Smooth muscle cell (in vitro differentiated cells): ENCODE data around the gene ATP2B3. TPM values are rescaled to one million over a fixed set of nuclear protein-coding genes. Genes with fewer than 3 reads are reported as not detected.

Source experiments
- DNase-seq: peaks from one replicate; lab custom pipeline; 2025; ENCODE audit not compliant: unreplicated experiment; lab: John Stamatoyannopoulos, UW
- H2AFZ ChIP-seq: fragments of 200-600 bp; sonication (generic); 2 replicates; pipeline ENCODE4 v1.6.0; 2016; ENCODE audit warnings: antibody characterized with exemption, low read depth, mild to moderate bottlenecking
- H3F3A ChIP-seq: fragments of 200-600 bp; sonication (generic); 2 replicates; pipeline ENCODE4 v1.6.0; 2017; ENCODE audit warnings: antibody characterized with exemption, low read depth
- H3K27ac ChIP-seq: fragments of 200-600 bp; sonication (generic); 2 replicates; pipeline ENCODE4 v1.5.1; 2016; ENCODE audit warnings: low read depth, mild to moderate bottlenecking
- H3K27me3 ChIP-seq: fragments of 200-600 bp; sonication (generic); 2 replicates; pipeline ENCODE4 v1.6.1; 2016; ENCODE audit warnings: low read depth, mild to moderate bottlenecking
- H3K36me3 ChIP-seq: fragments of 200-600 bp; sonication (generic); 2 replicates; pipeline ENCODE4 v1.5.1; 2016; ENCODE audit warnings: low read depth
- H3K4me1 ChIP-seq: fragments of 200-600 bp; sonication (generic); 2 replicates; pipeline ENCODE4 v1.5.1; 2016; ENCODE audit warnings: low read depth
- H3K4me2 ChIP-seq: fragments of 200-600 bp; sonication (generic); 2 replicates; pipeline ENCODE4 v1.6.0; 2016; ENCODE audit warnings: mild to moderate bottlenecking
- H3K4me3 ChIP-seq: fragments of 200-600 bp; sonication (generic); 2 replicates; pipeline ENCODE4 v1.5.1; 2016; ENCODE audit warnings: mild to moderate bottlenecking
- H3K79me2 ChIP-seq: fragments of 200-600 bp; sonication (generic); 2 replicates; pipeline ENCODE4 v1.6.0; 2016; ENCODE audit warnings: low read depth, mild to moderate bottlenecking
- H3K9ac ChIP-seq: fragments of 200-600 bp; sonication (generic); 2 replicates; pipeline ENCODE4 v1.6.0; 2016; ENCODE audit warnings: low read depth
- H3K9me3 ChIP-seq: fragments of 200-600 bp; sonication (generic); replicated peaks from 2 replicates; pipeline ENCODE4 v1.5.1; 2016; ENCODE audit warnings: low read depth
- H4K20me1 ChIP-seq: fragments of 200-600 bp; sonication (generic); 2 replicates; pipeline ENCODE4 v1.6.0; 2016; ENCODE audit warnings: low read depth
- WGBS: methylation state at CpG from one replicate; pipeline ENCODE4 v1.1.7; 2016; ENCODE audit warnings: low lambda C conversion rate; 5-methylcytosine and 5-hydroxymethylcytosine counted together
- polyA plus RNA-seq: library from polyadenylated mRNA; unstranded; fragments of >200 nt; fragmentation: Nextera tagmentation; extraction: Ambion mirVana; gene quantifications from 2 replicates; pipeline ENCODE4 v1.2.1, GENCODE V29; 2016
- total RNA-seq: library from RNA; depleted of rRNA; stranded (reverse); fragments of >200 nt; gene quantifications from 2 replicates; pipeline ENCODE4 v1.2.3, GENCODE V29; 2014
- TF ChIP-seq, protein P1 (sequence below): fragments of 200-600 bp; sonication (generic); IDR thresholded peaks from 2 replicates; pipeline ENCODE4 v1.5.1; 2017; ENCODE audit warnings: borderline replicate concordance, mild to moderate bottlenecking, antibody characterized with exemption; ENCODE audit not compliant: insufficient read depth, poor library complexity, severe bottlenecking

The ATP2B3 gene
- total and polyA plus RNA-seq, 2 experiments from 2014 or later: 0.05 to 0.22 TPM

DNA sequence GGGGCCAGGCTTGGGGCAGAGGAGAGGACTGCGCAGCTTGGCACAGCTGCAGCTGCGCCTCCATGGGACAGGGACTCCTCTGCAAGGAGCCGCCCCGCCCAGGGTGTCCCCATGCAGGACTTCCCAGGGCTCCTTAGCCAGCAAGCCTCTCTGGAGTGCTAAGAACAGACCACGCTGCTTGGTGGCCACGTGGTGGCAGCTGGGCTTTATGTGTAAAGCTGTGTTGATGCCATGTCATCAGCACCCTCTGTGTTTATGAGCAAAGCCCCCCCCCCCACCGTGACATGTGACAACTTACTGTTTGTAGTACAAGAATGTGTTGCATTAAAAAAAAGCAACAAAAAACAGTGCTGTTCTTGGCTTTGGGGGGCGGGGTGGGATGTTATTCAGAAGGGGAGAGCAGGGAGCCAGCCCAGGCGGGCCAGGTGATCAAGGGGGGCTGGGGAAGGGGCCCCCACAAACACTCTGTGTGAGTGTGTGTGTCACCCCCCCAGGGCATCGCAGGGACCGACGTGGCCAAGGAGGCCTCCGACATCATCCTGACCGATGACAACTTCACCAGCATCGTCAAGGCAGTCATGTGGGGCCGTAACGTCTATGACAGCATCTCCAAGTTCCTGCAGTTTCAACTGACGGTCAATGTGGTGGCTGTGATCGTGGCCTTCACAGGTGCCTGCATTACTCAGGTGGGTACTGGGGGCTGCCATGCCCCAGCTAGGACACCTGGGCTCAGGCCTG, 40.3 kb downstream of the ATP2B3 start:
- Histone ChIP-seq H3K9ac (no peak overlapping the region), H3K4me3 (no peak overlapping the region), H3K36me3 (no peaks in the 10 kb centered on the region), H4K20me1 (no peaks in the 10 kb centered on the region), H3K4me2 (no peak overlapping the region), H3K4me1 (no peaks in the 10 kb centered on the region), H2AFZ (no peak overlapping the region), H3K27ac (no peak overlapping the region), H3K79me2 (no peaks in the 10 kb centered on the region), H3K9me3 (no peaks in the 10 kb centered on the region), H3K27me3 (no peaks in the 10 kb centered on the region), H3F3A (no peaks in the 10 kb centered on the region)
- 86% methylated on average over 19 of the region's 19 CpGs for WGBS
- TF ChIP-seq, protein P1, sequence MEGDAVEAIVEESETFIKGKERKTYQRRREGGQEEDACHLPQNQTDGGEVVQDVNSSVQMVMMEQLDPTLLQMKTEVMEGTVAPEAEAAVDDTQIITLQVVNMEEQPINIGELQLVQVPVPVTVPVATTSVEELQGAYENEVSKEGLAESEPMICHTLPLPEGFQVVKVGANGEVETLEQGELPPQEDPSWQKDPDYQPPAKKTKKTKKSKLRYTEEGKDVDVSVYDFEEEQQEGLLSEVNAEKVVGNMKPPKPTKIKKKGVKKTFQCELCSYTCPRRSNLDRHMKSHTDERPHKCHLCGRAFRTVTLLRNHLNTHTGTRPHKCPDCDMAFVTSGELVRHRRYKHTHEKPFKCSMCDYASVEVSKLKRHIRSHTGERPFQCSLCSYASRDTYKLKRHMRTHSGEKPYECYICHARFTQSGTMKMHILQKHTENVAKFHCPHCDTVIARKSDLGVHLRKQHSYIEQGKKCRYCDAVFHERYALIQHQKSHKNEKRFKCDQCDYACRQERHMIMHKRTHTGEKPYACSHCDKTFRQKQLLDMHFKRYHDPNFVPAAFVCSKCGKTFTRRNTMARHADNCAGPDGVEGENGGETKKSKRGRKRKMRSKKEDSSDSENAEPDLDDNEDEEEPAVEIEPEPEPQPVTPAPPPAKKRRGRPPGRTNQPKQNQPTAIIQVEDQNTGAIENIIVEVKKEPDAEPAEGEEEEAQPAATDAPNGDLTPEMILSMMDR: no peak
- no peak for DNase-seq

DNA sequence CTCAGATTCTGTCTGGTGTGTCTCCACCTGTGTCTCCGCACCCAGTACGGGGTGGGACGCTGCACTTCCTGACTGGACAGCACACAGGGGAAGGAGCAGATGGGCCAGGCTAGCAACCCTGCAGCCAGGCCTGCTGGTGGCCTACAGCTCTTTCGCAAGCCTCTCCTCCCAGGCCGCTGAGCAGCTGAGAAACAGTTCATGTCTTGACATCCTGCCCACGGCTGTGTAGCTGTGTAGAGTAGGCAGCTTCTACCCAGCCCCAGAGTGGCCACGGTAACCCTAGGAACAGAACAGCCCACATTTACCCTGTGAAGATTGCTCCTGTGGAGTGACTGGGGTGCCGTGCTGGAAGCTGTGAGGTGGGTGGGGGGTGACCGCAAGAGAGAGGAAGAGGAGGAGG, 42.6 kb downstream of the ATP2B3 start:
- H3K79me2 ChIP-seq: no peaks in the 10 kb centered on the region
- no peak overlapping the region for H3K4me2 ChIP-seq
- H3K4me3 ChIP-seq: no peak overlapping the region
- 74% methylated on average over 8 of the region's 9 CpGs for WGBS
- DNase-seq: no peak
- no peaks in the 10 kb centered on the region for H3K4me1 ChIP-seq
- no peaks in the 10 kb centered on the region for H3K9me3 ChIP-seq
- no peaks in the 10 kb centered on the region for H3K36me3 ChIP-seq
- H3K9ac ChIP-seq: no peak overlapping the region
- H3K27ac ChIP-seq: no peak overlapping the region
- H2AFZ ChIP-seq: no peak overlapping the region
- TF ChIP-seq, protein P1: no peak
- H3F3A ChIP-seq: no peaks in the 10 kb centered on the region
- no peaks in the 10 kb centered on the region for H3K27me3 ChIP-seq
- H4K20me1 ChIP-seq: no peaks in the 10 kb centered on the region

DNA sequence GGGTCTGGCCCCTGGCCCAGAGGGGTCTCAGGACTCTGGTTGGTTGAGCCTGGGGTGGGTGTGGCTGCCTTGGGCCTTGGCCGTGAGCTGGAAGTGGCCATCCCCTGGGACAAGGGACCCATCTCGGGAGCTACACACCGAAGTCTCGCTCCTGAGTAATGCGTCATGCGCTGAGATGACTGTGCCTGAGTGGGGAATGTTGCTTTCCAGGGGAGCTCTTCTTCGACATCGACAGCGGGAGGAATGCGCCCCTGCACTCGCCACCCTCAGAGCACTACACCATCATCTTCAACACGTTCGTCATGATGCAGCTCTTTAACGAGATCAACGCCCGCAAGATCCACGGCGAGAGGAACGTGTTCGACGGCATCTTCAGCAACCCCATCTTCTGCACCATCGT, 43.0 kb downstream of the ATP2B3 start:
- no peak overlapping the region for H3K9ac ChIP-seq
- TF ChIP-seq, protein P1: no peak
- no peak overlapping the region for H3K4me3 ChIP-seq
- no peaks in the 10 kb centered on the region for H3K27me3 ChIP-seq
- no peaks in the 10 kb centered on the region for H4K20me1 ChIP-seq
- H3K4me2 ChIP-seq: no peak overlapping the region
- H3K27ac ChIP-seq: no peak overlapping the region
- no peak for DNase-seq
- no peaks in the 10 kb centered on the region for H3K9me3 ChIP-seq
- no peaks in the 10 kb centered on the region for H3K79me2 ChIP-seq
- no peaks in the 10 kb centered on the region for H3K4me1 ChIP-seq
- 94% methylated on average over 22 of the region's 22 CpGs for WGBS
- no peaks in the 10 kb centered on the region for H3K36me3 ChIP-seq
- H3F3A ChIP-seq: no peaks in the 10 kb centered on the region
- no peak overlapping the region for H2AFZ ChIP-seq

DNA sequence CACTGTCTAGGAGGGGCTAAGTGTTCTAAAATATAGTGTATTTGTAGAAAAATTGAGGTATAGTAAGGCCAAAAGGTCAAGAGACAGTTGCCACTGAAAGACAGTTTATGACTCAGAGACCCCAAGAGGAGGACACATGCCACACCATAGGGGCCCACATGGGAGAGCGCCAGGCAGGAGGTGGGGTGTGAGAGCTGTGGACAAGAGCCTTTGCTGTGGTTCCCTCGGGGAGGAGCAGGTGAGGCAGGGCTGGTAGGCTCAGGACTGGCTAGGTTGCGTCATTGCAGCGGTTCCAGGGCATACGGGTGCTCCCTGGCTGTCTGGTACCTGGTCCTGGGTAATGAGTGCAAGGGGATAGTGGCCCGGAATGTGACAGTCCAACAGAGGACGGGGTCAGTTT, 43.9 kb downstream of the ATP2B3 start:
- TF ChIP-seq, protein P1: no peak
- H3K9me3 ChIP-seq: no peaks in the 10 kb centered on the region
- no peak overlapping the region for H3K4me3 ChIP-seq
- H3K36me3 ChIP-seq: no peaks in the 10 kb centered on the region
- no peaks in the 10 kb centered on the region for H4K20me1 ChIP-seq
- no peak overlapping the region for H3K9ac ChIP-seq
- no peak overlapping the region for H3K4me2 ChIP-seq
- H3K4me1 ChIP-seq: no peaks in the 10 kb centered on the region
- no peaks in the 10 kb centered on the region for H3K27me3 ChIP-seq
- DNase-seq: no peak
- no peak overlapping the region for H3K27ac ChIP-seq
- no peak overlapping the region for H2AFZ ChIP-seq
- H3K79me2 ChIP-seq: no peaks in the 10 kb centered on the region
- H3F3A ChIP-seq: no peaks in the 10 kb centered on the region
- WGBS: 74% methylated on average over 7 of the region's 7 CpGs
